GM23248 (cell line): ENCODE data around the gene SLIT3.

Experiments
- EZH2 ChIP-seq: fragments of 200-600 bp; sonication (generic); IDR thresholded peaks from 2 replicates; pipeline ENCODE4 v1.6.1; 2018; ENCODE audit warnings: antibody characterized with exemption, mild to moderate bottlenecking; ENCODE audit not compliant: insufficient read depth, poor library complexity, severe bottlenecking
- EZH2phosphoT487 ChIP-seq: fragments of 200-600 bp; sonication (generic); IDR thresholded peaks from 2 replicates; pipeline ENCODE4 v1.6.1; 2018; ENCODE audit warnings: antibody characterized with exemption, moderate library complexity, mild to moderate bottlenecking, low read depth; ENCODE audit not compliant: insufficient read depth

- TF ChIP-seq EZH2 (no peak), EZH2phosphoT487 (no peak)
Observed at GRCh38 chr5:168881427-168882149, 419.4 kb downstream of the SLIT3 start.
